GM19467 (cell line): ENCODE results near the gene ZNF429.
"Not testable (repeated sequence)": the region's sequence is repeated elsewhere in the genome, so short reads cannot be mapped to it uniquely, and the experiment has no call there.

Experiments
- ATAC-seq: cut with Tn5 transposase; IDR thresholded peaks from one replicate; pipeline ENCODE4 v1.9.1; 2021; ENCODE audit warnings: mild to moderate bottlenecking, moderate library complexity; ENCODE audit not compliant: unreplicated experiment

The ZNF429 gene

GRCh38 chr19:21505459-21506451 lies at the start of gene ZNF429:
Gene ZNF429 (plus strand): TSS chr19:21505602. CDS start chr19:21505772, 170 bp downstream.
- peak; percentile 99 for ATAC-seq

DNA sequence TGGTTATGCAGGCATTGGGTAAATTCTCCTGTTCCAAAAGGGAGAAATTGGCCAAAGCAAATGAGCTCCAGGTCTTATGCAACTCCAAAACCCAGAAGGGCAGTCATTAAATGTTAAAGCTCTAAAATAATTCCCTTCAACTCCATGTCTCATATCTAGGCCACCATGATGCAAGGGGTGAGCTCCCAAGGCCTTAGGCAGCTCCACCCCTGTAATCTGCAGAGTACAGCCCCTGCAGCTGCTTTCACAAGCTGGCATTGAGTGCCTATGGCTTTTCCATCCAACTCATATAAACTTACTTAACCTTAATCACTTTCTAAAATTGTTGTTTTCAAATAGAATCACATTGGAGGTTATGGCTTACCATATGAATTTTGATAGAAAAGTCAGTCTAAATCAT lies 44.7 kb upstream of the ZNF429 start:
- no peak for ATAC-seq

DNA sequence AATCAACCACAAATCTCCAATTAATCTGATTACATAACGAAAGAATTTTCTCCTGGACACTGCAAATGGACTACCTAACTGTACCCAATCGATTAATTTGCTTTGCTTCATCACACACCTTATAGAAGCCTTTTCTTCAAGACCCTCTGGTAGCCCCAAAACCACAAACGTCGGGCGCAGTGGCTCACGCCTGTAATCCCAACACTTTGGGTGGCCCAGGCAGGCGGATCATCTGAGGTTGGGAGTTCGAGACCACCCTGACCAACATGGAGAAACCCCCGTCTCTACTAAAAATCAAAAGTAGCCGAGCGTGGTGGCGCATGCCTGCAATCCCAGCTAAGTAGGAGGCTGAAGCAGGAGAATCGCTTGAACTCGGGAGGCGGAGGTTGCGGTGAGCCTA lies 42.9 kb upstream of the ZNF429 start:
- ATAC-seq = no peak

DNA sequence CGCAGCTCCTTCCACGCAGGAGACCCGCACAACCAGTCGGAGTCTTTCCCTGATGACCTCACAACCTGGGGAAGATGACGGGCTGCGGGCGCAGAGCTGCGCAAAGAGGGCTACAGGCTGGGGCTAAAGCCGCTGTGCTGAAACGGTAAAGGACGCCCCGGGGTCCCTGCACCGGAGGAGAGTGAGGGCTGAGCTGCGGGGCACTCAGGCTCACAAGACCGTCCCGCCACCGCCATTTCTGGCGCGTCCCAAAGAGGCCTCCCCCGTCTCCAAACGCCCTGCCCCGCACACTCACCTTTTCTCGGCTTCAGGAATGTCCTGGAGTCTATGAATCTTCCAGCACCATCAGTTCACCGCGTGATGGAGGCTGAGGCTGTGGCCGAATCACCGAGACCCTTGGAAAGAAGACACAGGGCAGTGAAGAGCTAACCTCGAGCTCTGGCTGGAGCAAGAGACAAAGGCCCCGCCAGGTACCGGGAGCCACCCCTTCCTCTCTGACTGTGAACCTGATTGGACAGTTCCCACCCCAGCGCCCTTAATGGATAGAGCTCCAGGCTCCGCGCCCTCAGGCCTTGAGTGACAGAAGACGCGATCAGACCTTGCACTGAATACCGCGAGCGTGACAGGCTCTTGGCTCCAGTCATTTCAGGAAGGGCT lies 41.8 kb upstream of the ZNF429 start:
- no peak for ATAC-seq

- no peak for ATAC-seq
Observed at GRCh38 chr19:21466627-21467026, 38.8 kb upstream of the ZNF429 start.

- ATAC-seq = no peak
Observed at GRCh38 chr19:21468791-21469190, 36.6 kb upstream of the ZNF429 start.

DNA sequence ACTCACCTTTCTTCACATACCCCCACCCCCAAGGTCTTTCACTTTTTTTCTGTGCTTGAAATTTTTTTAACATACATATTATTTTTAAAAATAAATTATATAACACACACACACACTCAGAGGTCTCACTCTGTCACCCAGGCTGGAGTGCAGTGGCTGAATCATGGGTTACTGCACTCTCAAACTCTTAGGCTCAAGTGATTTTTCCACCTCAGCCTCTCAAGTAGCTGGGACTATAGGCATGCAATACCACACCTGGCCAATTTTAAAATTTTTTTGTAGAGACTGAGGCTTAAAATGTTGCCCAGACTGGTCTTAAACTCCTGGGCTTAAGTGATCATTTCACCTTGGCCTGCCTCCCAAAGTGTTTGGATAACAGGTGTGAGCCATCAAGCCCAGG lies 32.9 kb upstream of the ZNF429 start:
- no peak for ATAC-seq

GRCh38 chr19:21474671-21475181 lies 30.7 kb upstream of the ZNF429 start:
- ATAC-seq = no peak

DNA sequence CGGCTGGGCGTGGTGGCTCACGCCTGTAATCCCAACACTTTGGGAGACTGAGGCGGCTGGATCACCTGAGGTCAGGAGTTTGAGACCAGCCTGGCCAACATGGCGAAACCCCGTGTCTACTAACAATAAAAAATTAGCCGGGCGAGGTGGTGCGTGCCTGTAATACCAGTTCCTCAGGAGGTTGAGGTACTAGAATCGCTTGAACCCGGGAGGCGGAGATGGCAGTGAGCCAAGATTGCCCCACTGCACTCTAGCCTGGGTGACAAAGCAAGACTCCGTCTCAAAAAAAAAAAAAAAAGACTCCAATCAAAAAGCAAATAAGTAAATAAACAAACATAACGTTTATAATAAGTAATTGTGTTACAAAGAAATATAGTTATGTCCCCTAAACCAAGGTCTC lies 23.0 kb upstream of the ZNF429 start:
- ATAC-seq = not testable (repeated sequence)

DNA sequence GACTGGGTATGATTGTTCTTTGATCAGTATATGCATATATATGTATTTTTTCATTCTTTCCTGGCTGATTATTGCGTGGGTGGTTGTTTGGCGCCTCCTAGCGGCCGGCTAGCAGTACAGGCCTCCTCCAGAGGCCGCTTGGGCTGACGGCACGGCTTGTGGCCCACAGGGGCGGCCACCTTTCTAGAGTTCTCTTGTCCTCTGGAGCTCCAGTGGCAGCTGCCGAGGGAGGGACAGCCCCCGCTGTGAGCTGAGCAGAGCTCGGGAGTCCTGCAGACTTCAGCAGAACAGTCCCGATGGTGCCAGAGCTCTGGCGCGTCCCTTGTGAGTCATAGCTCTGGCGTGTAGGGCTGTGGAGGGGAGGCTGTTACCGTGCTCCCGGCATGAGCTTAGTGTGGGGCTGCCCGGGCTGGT lies 22.5 kb upstream of the ZNF429 start:
- ATAC-seq = no peak

DNA sequence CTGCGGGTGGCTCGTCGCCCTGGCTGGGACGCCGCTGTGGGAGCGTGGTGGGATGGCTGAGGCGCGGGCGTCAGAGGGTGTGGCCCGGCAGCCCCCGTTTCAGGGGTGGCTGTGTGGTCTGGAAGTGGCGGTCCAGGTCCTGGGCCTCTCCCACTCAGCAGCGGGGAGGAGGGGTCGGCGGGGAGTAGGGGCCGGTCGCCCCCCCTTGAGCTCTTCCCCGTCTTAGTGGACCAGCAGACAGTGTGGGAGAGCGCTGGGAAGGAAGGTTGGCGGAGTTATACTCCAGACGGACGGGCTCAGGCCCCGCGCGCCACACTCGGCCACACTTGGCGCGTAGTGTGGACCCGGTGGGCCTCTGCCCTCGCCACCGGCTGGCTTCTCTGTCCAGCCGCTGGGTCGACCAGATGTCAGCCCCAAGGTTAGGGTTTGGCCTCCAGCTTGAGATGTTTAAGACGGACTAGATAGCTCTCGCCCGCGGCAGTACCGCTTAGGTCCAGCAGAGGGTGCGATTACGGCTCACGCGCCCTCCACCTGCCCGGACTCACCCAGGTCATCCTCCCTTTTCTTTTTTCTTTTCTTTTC lies 21.7 kb upstream of the ZNF429 start:
- ATAC-seq = no peak

DNA sequence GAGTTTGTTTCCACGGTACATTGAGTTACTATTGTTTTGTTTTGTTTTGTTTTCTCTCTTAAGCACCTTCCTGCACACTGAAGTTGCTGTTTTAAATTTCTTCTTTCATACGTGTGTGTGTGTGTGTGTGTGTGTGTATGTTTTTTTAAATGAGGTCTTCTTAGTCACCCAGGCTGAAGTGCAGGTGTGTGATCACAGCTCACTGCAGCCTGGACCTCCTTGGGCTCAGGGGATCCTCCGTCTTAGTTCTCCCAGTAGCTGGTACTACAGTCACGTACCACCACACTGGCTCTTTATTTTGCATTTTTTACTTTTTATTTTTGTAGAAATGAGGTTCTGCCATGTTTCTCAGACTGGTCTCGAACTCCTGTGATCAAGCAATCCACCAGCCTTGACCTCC lies 20.8 kb upstream of the ZNF429 start:
- ATAC-seq = no peak

- ATAC-seq = no peak
Observed at GRCh38 chr19:21485926-21486325, 19.5 kb upstream of the ZNF429 start.

DNA sequence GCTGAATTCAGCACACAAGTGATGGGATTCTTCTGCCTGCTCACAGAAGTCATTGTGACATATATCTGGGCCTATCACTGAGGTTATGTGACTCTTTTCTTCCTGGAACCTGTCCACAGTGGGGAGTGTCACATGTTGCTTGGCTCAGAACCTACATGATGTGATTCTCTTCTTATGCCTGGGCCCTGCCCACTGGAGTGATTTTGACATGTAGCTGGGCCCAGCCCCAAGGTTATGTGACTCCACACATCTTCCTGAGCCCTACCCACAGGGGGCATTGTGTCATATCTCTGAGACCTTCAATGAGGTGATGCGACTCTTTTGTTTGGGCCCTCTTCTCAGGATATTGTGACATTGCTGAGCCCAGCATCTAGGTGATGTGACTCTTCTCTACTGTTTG lies 17.4 kb upstream of the ZNF429 start:
- ATAC-seq = no peak

DNA sequence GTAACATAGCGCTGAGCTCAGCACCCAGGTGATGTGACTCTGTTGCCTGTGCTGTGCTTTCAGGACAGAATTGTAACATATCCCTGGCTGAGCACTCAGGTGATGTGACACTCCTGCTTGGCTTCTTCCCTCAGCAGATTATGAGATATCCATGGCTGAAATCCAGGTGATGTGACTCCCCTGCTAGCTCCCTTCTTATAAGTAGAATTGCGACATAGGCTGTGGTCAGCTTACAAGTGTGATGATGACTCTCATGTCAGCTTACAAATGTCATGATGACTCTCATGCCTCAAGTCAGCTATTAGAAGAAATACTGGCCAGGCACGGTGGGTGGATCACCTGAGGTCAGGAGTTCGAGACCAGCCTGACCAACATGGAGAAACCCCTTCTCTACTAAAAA lies 14.3 kb upstream of the ZNF429 start:
- ATAC-seq = no peak

DNA sequence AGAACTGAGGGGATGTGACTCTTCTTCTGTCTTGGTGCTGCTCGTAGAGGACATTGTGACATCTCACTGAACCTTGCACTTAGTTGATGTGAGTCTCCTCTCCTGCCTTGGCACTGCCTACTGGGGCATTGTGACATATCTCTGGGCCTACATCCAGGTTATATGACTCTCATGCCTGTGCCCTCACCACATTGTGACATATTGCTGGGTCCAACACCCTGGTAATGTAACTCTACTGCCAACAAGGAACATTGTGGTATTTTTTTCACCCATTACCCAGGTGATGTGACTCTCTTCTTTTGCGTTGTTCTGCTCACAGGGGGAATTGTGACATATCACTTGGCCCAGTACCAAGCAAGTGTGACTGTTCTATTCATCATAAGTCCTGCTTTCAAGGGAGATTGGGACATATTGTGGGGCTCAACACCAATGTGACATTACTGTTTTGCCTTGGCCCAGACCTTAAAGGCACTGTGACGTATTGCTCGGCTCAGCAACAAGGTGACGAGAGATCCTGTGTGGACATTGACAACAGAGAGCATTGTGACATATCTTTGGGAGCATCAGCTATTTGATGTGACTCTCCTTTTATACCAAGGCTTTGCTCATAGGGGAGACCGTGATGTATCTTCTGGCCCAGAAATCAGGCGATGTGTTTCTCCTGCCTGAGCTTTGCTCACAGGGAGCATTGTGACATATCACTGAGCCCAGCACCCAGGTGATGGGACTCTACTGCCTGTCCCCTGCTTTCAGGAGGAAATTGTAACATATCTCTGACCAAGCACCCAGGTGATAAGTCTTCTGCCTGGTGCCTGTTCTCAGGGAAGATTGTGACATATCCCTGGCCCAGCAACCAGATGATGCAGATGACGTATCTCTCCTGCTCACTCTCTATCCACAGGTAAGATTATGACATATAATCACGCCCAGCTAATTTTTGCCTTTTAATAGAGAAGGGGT lies 12.2 kb upstream of the ZNF429 start:
- ATAC-seq = no peak

DNA sequence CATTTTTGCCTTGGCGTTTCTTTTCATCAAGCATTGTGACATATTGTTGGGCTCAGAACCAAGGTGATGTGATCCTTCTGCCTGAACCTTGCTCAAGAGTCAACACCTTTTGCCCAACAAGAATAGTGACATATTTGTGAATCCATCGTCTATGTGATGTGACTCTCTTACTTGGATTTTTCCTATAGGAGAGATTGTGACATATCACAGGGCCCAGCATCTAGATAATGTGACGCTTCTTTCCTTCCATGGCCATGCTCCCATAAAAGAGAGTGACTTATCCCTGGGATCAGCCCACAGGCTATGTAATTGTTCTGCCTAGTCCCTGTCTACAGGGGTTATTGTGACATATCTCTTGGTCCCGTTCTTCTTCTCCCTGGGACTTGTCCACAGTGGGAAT lies 8.5 kb upstream of the ZNF429 start:
- no peak for ATAC-seq

DNA sequence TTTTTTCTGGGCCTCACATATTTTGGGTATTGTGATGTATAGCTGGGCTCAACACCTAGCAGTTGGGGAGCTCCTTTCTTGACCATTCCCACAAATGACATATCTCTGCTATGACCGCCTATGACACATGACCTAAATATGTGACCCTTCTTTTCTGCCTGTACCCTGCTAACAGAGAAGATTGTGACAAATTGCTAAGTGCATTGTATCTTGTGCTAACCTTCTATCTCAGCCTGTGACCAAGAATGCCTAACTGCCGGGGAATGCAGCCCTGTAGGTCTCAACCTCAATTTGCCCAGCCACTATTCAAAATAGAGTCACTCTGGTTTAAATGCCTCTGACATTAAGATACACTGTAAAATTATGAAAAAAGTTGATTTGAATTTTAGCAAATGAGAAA lies 6.8 kb upstream of the ZNF429 start:
- no peak for ATAC-seq

DNA sequence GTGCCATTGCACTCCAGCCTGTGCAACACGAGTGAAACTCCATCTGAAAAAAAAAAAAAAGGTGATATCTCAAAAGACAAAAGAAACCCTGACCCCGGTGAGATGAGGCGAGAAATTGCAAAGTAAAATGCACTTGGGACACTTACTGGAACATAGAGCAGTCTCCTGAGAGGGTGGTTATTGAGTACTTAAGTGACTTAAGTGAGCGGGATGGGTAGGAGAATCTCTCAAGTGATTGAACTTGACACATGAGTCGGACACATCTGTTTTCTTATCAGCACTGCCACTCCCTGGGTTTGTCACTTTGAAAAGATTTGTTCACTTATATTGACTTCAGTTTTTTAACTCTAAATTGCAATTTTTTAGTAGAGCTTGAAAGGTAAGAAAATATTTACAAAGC lies 2.8 kb downstream of the ZNF429 start:
- no peak for ATAC-seq

- ATAC-seq = not testable (repeated sequence)
Observed at GRCh38 chr19:21511058-21511457, 5.7 kb downstream of the ZNF429 start.
